Activated naive CD4-positive, alpha-beta T cell treated with Interleukin-2 at 50 U/mL for 16 hours (primary cell): ENCODE measurements around the gene SLC44A4.
A peak's percentile ranks its signal among the peaks of the same experiment; 100 is the strongest.
"Not testable (repeated sequence)": the region's sequence is repeated elsewhere in the genome, so short reads cannot be mapped to it uniquely, and the experiment has no call there.

Source experiments
- DNase-seq: peaks from one replicate; pipeline ENCODE4 v3.0.0-alpha.2; 2020

SLC44A4 gene

DNA sequence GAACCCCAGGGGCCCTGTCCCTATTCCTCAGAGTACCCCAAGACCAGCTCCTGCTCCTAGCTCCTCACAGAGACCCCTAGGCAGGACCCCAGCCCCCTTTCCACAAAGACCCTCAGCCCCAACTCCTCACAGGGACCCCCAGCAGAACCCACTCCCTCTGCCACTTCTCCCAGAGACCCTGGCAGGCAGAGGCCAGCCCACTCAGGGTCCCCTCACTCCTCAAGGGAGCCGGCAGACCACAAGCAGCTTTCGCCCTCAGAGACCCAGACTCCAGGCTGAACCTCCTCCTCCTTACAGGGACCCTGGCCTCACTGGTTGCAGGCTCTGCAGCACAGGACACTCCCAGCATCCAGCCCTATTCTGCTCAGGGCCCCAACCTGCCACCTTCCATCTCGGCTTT, 575 bp downstream of the SLC44A4 start:
- DNase-seq, result no peak

DNA sequence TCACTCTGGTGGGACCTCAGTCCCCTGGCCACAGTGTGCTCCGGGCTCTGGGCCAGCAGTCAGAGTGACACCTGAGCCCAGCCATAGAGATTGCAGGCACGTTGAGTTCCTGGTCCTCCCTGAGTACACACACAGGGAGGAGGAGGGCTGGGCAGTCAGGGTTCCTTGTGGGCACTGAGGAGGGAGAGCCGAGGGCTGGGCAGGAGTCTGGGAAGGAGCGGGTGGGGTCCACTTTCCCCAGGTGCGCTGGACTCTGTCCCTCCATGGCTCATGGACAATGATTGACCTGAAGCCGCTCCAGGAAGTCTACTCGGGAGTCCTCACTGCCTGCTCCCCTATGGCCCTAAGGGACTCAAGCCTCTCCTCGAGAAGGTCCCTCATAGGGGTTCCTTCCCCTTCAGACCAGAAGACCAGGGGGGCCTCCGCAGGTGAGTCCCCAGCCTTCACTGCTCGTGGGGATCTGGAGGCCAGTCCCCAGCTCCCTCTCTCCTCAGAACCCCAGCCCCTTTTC, 1.1 kb downstream of the SLC44A4 start:
- DNase-seq, result no peak

- DNase-seq, result no peak
Observed at GRCh38 chr6:31877125-31877650, 1.6 kb downstream of the SLC44A4 start.

- DNase-seq, result no peak
Observed at GRCh38 chr6:31876357-31876756, 2.4 kb downstream of the SLC44A4 start.

GRCh38 chr6:31875877-31876276, 2.9 kb downstream of the SLC44A4 start:
- no peak for DNase-seq

DNA sequence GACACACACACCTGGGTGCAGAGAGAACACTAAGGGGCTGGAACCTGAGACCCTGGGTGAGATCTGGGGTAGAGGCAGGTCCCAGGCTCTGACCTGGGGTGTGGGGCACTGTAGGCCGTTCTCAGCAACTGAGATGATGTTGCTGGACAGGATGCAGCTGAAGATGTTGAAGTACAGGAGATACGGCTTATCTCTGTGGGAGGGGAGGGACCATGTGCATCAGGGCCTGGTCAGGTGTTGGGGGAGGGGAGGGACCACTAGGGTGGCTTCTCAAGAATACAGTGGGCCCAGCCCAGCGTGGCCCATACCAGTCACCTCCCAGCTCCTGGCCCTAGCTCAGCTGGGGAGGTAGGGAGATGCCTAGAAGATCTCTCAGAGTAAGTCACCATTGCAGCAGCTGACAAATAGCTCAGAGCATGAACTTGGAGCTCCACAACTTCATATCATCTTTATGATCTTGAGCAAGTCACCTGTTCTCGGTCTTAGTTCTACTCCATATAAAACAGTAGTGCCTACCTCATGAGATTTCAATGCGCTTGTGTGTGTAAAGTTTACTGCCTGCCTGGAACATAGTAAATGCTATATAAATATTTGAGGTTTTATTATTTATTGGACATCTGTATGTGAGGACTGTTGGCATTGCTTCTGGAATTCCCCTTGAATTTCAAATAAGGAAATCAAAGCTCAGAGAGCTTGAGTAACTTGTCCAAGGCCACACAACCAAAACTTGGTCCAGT, 3.8 kb downstream of the SLC44A4 start:
- no peak for DNase-seq

- DNase-seq, result no peak
Observed at GRCh38 chr6:31874084-31874670, 4.6 kb downstream of the SLC44A4 start.

DNA sequence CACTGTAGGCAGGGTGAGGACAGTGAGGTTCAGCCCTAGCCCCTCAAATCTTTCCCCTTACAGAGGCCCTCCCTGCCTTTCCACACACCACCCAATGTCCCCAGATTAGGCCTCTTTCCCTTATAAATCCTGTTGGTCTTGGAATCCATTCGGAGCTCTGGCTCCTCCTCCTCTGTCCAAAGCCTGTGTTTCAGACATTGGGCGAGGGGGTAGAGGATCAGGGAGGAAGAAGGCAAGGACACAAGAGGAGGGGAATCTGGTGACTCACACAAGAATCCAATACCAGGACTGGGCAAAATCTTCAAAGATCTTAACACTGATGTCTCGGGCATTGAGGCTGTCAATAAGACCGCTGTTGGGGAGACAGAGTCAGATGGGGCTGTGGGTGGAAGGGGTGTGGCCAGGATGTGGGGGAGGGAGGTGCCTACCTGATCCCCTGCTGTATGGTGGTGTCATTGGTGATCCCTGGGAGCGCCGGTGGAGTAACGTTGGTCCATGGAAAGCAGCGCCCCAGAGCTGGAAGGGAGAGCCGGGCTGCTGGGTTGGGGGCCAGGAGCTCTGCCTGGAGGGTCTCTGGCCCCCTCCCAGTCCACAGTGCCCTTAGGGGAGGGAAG, 7.6 kb downstream of the SLC44A4 start:
- DNase-seq, result no peak

DNA sequence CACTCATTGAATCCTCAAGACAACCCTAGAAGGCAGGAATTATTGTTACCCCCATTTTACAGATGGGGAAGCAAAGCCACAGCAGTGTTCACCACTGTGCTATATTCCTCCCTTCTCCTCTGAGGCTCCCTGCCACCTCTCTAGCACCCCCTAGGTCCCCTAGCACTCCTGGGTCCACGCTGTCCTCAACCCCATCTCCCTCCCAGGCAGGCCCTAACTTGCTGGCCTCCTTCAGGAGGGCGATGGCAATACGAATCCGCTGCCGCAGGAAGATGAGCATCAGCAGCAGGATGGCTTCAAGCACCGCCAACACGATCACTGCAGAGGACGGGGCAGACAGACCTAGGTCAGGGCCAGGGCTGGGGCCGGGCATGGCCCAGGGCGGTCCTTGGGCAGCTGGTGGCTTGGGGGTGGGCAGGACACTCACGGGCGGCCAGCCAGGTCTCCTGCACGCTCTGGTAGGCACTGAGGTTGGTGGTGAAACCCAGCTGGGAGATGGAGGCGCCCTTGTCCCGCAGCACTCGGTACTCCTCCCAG, 8.3 kb downstream of the SLC44A4 start:
- no peak for DNase-seq

- DNase-seq, result no peak
Observed at GRCh38 chr6:31869343-31869742, 9.5 kb downstream of the SLC44A4 start.

DNA sequence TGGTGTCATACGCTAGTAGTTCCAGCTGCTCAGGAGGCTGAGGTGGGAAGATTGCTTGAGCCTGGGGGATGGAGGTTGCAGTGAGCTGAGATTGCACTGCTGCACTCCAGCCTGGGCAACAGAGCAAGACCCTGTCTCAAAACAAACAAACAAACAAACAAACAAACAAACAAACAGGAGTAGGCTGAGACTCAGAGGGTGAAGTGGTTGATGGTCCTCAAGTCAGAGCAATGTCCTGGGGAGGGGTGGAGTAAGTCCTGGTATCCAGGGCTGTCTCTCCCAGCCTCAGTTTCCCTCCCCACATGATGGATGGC, 10.2 kb downstream of the SLC44A4 start:
- not testable (repeated sequence) for DNase-seq

DNA sequence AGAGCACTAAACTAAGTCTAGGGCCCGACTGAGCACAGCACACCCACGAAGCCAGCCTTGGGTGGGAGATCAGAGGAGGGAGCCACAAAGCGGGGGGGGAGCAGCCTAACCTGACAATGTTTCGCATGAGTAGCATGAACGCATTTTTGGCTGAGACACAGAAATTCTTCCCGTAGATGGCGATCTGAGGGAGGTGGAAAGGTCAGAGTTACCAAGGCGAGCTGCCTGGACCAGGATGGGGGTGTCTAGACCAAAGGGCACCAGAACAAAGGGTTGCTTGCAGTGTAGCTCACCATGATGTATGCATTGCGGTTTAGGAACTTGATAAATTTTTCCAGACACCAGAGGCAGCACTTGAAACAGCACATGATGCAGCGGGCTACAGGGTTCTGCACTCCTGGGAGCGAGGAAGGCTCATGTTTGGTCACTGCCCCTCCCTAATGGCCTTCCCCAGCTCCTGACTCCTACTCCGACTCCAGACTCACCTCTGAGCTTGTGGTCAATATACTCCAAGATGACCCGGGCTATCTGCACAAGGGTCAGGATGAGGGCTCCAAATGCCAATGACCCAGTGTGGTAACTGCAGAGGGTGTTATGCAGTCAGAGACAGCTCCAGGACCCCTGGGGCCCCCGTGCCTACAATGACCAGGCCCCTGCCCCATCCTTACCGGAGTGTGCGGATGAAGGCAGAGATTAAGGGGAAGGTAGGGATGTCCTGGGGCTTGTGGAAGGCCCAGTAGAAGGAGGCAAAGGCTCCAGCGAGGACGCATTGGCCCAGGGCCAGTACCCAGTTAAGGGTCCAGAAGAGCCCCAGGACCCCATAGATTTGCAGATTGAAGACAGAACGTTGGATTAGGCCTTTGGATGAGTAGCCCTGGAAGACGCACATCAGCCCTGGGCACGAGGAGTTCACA, 13.3 kb downstream of the SLC44A4 start:
- DNase-seq, result no peak

DNA sequence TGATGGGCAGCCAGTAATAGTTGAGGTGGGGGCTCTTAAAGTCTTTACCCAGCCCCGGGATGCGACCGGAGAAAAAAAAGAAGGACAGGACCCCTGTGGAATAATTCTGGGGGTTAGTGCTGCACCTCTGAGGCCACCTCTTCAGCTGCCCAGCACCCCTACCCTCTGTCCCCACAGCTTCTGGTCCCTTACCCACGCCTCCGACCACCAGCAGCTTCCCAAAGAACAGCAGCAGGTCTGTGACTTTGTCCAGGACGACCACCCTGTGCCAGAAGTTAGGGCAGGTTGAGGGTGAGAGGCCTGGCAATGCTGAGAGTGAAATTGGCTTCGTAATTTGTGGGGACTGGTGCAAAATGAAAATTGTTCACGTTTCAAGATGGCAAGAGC, 14.0 kb downstream of the SLC44A4 start:
- DNase-seq, result no peak

DNA sequence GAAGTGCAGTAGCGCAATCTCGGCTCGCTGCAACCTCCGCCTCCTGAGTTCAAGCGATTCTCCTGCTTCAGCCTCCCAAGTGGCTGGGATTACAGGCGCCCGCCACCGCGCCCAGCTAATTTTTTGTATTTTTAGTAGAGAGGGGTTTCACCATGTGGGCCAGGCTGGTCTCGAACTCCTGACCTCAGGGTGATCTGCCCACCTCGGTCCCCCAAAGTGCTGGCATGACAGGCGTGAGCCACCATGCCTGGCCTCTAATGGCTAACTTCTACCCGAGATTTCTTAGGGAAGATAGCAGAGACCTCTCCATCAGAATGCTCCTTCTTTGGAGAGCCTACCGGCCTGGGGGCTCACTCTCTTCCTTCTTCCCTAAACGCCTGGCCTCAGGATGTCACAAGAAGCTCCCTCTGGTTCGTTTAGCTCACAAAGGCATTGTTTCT, 14.7 kb downstream of the SLC44A4 start:
- DNase-seq, result not testable (repeated sequence)

- DNase-seq, result peak; percentile 99
Observed at GRCh38 chr6:31862344-31863235, 16.2 kb downstream of the SLC44A4 start, which contains the start of gene NEU1. Gene NEU1 (minus strand): TSS chr6:31862821. CDS start chr6:31862776, 45 bp downstream.

- DNase-seq, result no peak
Observed at GRCh38 chr6:31861919-31862343, 16.9 kb downstream of the SLC44A4 start.

GRCh38 chr6:31861150-31861549, 17.6 kb downstream of the SLC44A4 start:
- no peak for DNase-seq

GRCh38 chr6:31860349-31860748, 18.4 kb downstream of the SLC44A4 start:
- no peak for DNase-seq

DNA sequence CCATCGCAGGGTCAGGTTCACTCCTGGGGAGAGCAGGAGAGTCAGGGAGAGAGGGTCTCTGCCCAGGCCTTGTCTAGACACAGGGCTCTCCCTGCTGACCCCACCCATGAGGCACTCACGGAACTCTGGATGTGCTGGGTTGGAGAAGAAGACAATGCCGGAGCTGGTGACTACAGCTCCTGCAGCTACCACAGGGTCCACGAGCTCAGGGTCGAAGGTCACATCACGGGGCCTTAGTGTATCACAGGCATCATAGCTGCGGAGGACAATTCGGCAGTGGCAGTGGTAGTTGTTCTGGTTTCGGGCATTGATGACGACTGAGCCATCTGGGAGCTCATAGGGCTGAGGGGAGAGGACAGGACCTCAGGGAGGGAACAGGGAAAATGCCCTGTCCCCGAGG, 18.9 kb downstream of the SLC44A4 start:
- DNase-seq, result no peak

GRCh38 chr6:31858707-31859106, 20.1 kb downstream of the SLC44A4 start:
- DNase-seq, result no peak

DNA sequence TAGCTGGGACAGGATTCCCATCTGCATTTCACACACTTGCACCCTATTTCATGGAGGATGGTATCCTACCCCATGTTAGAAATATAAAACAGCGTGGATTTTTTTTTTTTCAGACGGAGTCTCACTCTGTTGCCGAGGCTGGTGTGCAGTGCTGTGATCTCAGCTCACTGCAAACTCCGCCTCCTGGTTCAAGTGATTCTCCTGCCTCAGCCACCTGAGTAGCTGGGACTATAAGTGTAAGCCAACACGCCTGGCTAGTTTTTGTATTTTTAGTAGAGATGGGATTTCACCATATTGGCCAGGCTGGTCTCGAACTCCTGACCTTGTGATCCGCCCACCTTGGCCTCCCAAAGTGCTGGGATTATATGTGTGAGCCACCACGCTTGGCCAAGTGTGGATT, 21.0 kb downstream of the SLC44A4 start:
- DNase-seq, result not testable (repeated sequence)
